Thyroid gland (tissue), 4 donors: ENCODE results near the gene TOGARAM2. TPM values are rescaled to one million over a fixed set of nuclear protein-coding genes. Genes with fewer than 3 reads are reported as not detected.

Experiments used
- DNase-seq, 2 donors: peaks; one replicate each; pipeline ENCODE4 v3.0.0-alpha.2; 2019
- H3K27ac ChIP-seq, 3 donors: fragments of 200-600 bp; sonication (generic); 1 replicate in 2 of 3; 2 replicates in 1 of 3; pipeline ENCODE4 v1.5.1; 2016 to 2019; ENCODE audit warnings: mild to moderate bottlenecking in 1 of 3, moderate library complexity in 1 of 3
- H3K27me3 ChIP-seq: fragments of 200-600 bp; sonication (generic); one replicate; pipeline ENCODE4 v1.5.1; 2019
- H3K36me3 ChIP-seq, 2 donors: fragments of 200-600 bp; sonication (generic); one replicate each; pipeline ENCODE4 v1.5.1; 2016 to 2019
- H3K4me1 ChIP-seq, 2 donors: fragments of 200-600 bp; sonication (generic); one replicate each; pipeline ENCODE4 v1.5.1; 2017 to 2019
- H3K4me3 ChIP-seq, 3 donors: fragments of 200-600 bp; sonication (generic); replicated peaks in 1 of 3; 1 replicate in 2 of 3; 2 replicates in 1 of 3; pipeline ENCODE4 v1.5.1; 2016; ENCODE audit warnings: mild to moderate bottlenecking in 1 of 3
- H3K9me3 ChIP-seq: fragments of 200-600 bp; sonication (generic); one replicate; pipeline ENCODE4 v1.5.1; 2017
- POLR2A ChIP-seq, 2 donors: fragments of 450-650 bp; IDR thresholded peaks; one replicate each; pipeline ENCODE4 v1.6.1; 2017; ENCODE audit warnings: antibody characterized with exemption in 2 of 2, mild to moderate bottlenecking in 2 of 2, moderate library complexity in 1 of 2
- WGBS, 2 donors: methylation state at CpG; one replicate each; pipeline ENCODE4 v1.1.5; 2017; 5-methylcytosine and 5-hydroxymethylcytosine counted together
- intact Hi-C: fragments of 100-400 bp; cut with DNase I; formaldehyde crosslinking; loops from one replicate; pipeline ENCODE4 v1.15.1; 2023
- total RNA-seq, 4 donors: library from RNA; depleted of rRNA; stranded (reverse); fragments of >200 nt; gene quantifications; one replicate each; pipeline ENCODE4 v1.2.3, GENCODE V29; 2016
- TF ChIP-seq, protein P1 (sequence below), 6 experiments: fragments of 200-600 bp in 3 of 6; fragments of 450-650 bp in 3 of 6; sonication (generic) in 3 of 6; IDR thresholded peaks; one replicate each; pipeline ENCODE4 v1.5.1; 2016 to 2019; ENCODE audit warnings: antibody characterized with exemption in 6 of 6, mild to moderate bottlenecking in 2 of 6, inconsistent platforms in 1 of 6, moderate library complexity in 1 of 6

The TOGARAM2 gene
- total RNA-seq, 4 donors from 2014 or later: under 0.01 to 0.78 (median 0.35) TPM

DNA sequence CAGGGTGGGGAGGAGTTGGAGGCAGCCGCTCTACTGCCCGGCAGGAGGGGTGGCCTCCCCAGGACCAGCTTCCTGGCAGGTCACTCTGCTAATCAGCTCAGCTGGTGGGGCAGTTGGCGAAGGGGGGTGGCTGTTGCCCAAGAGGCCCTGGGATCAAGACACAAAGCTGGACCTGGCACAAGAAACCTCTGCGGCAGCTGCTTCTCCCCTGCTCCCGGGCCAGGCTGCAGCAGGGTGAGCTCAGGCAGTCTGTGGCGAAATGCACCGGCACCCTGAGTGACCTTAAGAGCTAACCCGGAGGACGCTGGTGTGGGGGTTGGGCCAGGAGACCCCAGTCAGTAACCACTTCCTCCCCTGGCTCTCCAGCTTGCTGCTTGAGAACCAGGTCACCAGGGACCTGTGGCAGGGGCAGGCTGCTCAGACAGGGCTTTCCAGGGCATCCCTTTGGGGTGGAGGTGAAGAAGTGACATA is 31.1 kb downstream of the TOGARAM2 start:
- Histone ChIP-seq H3K27ac (no peak overlapping the region), H3K4me1 (peaks cover 0 to 18% of the 10 kb centered on the region in 2 donors), H3K27me3 (no peaks in the 10 kb centered on the region), H3K9me3 (no peaks in the 10 kb centered on the region), H3K36me3 (no peaks in the 10 kb centered on the region), H3K4me3 (no peak overlapping the region)
- 37 to 60% methylated on average over 2 to 6 of the region's 9 CpGs for WGBS, 2 donors
- intact Hi-C loops: no loop called here
- peak in 1 of 2 donors; percentile 9 for DNase-seq
- TF ChIP-seq, protein P1, sequence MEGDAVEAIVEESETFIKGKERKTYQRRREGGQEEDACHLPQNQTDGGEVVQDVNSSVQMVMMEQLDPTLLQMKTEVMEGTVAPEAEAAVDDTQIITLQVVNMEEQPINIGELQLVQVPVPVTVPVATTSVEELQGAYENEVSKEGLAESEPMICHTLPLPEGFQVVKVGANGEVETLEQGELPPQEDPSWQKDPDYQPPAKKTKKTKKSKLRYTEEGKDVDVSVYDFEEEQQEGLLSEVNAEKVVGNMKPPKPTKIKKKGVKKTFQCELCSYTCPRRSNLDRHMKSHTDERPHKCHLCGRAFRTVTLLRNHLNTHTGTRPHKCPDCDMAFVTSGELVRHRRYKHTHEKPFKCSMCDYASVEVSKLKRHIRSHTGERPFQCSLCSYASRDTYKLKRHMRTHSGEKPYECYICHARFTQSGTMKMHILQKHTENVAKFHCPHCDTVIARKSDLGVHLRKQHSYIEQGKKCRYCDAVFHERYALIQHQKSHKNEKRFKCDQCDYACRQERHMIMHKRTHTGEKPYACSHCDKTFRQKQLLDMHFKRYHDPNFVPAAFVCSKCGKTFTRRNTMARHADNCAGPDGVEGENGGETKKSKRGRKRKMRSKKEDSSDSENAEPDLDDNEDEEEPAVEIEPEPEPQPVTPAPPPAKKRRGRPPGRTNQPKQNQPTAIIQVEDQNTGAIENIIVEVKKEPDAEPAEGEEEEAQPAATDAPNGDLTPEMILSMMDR (IDR thresholded peaks at IDR 0.05): no peak
- no peak for TF ChIP-seq POLR2A (IDR thresholded peaks at IDR 0.05)

DNA sequence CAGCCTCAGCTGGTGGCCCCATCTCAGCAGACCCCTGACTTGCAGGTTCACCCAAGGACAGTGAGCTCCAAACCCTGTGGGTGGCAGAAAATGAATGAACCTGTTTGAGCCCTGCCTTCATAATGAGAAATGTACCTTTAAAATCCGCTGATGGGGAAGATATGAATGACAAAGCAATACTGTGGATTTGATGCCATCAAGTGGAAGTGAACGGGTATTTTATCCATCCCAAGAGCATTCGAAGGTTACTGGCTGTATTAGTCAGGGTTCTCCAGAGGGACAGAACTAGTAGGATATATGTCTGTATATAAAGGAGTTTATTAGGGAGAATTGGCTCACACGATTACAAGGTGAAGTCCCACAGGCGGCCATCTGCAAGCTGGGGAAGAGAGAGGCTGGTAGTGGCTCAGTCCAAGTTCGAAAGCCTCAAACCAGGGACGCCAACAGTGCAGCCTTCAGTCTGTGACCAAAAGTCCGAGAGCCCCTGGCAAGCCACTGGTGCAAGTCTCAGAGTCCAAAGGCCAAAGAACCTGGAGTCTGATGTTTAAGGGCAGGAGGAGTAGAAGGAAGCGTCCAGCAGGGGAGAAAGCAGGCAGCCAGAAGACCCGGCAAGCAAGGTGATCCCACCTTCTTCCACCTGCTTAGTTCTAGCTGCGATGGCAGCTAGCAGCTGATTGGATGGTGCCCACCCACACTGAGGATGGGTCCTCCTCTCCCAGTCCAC is 32.1 kb downstream of the TOGARAM2 start:
- Histone ChIP-seq H3K4me1 (peaks cover 0 to 18% of the 10 kb centered on the region in 2 donors), H3K9me3 (no peaks in the 10 kb centered on the region), H3K27ac (no peak overlapping the region), H3K36me3 (no peaks in the 10 kb centered on the region), H3K4me3 (no peak overlapping the region), H3K27me3 (no peaks in the 10 kb centered on the region)
- no peak for DNase-seq
- 90% methylated on average over 11 of the region's 11 CpGs for WGBS, 2 donors
- intact Hi-C loops: no loop called here
- TF ChIP-seq, protein P1 (IDR thresholded peaks at IDR 0.05): no peak
- no peak for TF ChIP-seq POLR2A (IDR thresholded peaks at IDR 0.05)

DNA sequence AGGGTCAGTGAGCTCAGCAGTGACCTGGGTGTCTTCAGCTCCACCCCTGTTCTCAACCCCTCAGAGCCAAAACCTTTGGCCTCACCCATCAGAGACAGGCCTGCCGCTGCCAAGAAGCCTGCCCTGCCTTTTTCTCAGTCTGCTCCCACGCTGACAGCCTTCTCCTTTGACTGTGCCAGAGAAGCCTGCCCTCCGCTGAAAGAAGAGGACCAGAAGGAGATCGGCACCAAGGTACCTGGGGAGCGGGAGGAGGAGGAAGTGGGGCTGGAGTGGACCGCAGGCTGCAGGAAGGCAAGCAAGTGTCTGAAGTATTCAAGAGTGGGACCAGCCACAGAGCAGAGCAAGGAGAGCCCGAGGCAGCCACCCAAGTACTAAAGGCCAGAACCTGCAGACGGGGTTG is 33.2 kb downstream of the TOGARAM2 start:
- Histone ChIP-seq H3K4me1 (peaks cover 0 to 18% of the 10 kb centered on the region in 2 donors), H3K9me3 (no peaks in the 10 kb centered on the region), H3K27me3 (no peaks in the 10 kb centered on the region), H3K36me3 (no peaks in the 10 kb centered on the region), H3K4me3 (no peak overlapping the region), H3K27ac (no peak overlapping the region)
- intact Hi-C loops: no loop called here
- no peak for DNase-seq
- 89 to 94% methylated on average over 8 of the region's 8 CpGs for WGBS, 2 donors
- no peak for TF ChIP-seq POLR2A (IDR thresholded peaks at IDR 0.05)
- TF ChIP-seq, protein P1 (IDR thresholded peaks at IDR 0.05): no peak

DNA sequence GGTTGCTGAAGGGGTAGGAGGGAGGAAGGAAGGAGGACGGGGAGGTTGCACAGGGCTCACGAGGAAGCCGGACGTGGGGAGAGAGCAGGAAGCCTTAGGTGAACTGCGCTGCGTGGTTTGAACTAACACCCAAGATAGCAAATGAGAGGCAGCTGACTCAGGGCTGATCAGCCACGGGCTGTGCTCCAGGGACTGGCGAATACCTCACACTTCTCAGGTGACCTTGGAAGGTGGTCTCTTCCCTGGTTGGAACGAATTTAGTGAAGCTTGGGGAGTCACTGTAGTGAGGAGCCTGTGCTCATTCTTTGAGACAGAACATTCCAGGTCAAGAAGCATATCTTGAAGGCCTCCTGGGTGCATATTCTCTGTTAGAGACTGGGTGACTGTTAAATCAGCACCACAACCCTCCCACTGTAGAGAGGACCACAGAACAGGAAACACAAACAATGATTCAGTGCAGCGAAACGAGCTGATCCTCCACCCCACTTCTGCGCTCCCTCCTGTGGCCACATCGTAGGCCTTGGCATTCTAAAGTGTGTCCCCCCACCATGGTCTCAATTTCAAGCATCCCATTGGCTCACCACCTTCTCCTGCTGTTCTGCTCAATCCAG is 33.8 kb downstream of the TOGARAM2 start:
- peak; percentile 40 to 47 for DNase-seq
- intact Hi-C loops: no loop called here
- Histone ChIP-seq H3K9me3 (no peaks in the 10 kb centered on the region), H3K27me3 (no peaks in the 10 kb centered on the region), H3K36me3 (no peaks in the 10 kb centered on the region), H3K27ac (peak overlapping the region in 1 of 3 donors; percentile 24), H3K4me3 (no peak overlapping the region), H3K4me1 (peaks cover 0 to 18% of the 10 kb centered on the region in 2 donors)
- 55 to 57% methylated on average over 13 of the region's 13 CpGs for WGBS, 2 donors
- TF ChIP-seq, protein P1 (IDR thresholded peaks at IDR 0.05): no peak
- no peak for TF ChIP-seq POLR2A (IDR thresholded peaks at IDR 0.05)
